HUES64 (cell line): Measurements from ENCODE around the gene SCO2.
"Not testable (repeated sequence)": the region's sequence is repeated elsewhere in the genome, so short reads cannot be mapped to it uniquely, and the experiment has no call there.

Experiments used
- H3K27ac ChIP-seq: 2 replicates; pipeline ENCODE4 v1.7.0; 2013; ENCODE audit warnings: low read depth, low read length, inconsistent platforms
- H3K27me3 ChIP-seq: 2 replicates; pipeline ENCODE4 v1.6.1; 2013; ENCODE audit warnings: mild to moderate bottlenecking, low read length; ENCODE audit not compliant: insufficient read depth
- H3K36me3 ChIP-seq: 2 replicates; pipeline ENCODE4 v1.6.1; 2013; ENCODE audit warnings: mild to moderate bottlenecking, low read length; ENCODE audit not compliant: insufficient read depth
- H3K4me1 ChIP-seq: 2 replicates; pipeline ENCODE4 v1.6.1; 2013; ENCODE audit warnings: mild to moderate bottlenecking, low read length, moderate library complexity; ENCODE audit not compliant: insufficient read depth
- H3K4me3 ChIP-seq: 2 replicates; pipeline ENCODE4 v1.5.1; 2013; ENCODE audit warnings: mild to moderate bottlenecking, low read length, moderate library complexity
- H3K9ac ChIP-seq: 2 replicates; pipeline ENCODE4 v1.6.1; 2013; ENCODE audit warnings: mild to moderate bottlenecking, low read depth, low read length
- H3K9me3 ChIP-seq: 2 replicates; pipeline ENCODE4 v1.6.1; 2013; ENCODE audit warnings: low read depth, low read length; ENCODE audit not compliant: insufficient read depth
- WGBS: fragments of 150-250, 120-280 bp; methylation state at CpG from one replicate; pipeline ENCODE4 v1.1.7; 2013; ENCODE audit warnings: missing lambda C conversion rate; 5-methylcytosine and 5-hydroxymethylcytosine counted together

The SCO2 gene

DNA sequence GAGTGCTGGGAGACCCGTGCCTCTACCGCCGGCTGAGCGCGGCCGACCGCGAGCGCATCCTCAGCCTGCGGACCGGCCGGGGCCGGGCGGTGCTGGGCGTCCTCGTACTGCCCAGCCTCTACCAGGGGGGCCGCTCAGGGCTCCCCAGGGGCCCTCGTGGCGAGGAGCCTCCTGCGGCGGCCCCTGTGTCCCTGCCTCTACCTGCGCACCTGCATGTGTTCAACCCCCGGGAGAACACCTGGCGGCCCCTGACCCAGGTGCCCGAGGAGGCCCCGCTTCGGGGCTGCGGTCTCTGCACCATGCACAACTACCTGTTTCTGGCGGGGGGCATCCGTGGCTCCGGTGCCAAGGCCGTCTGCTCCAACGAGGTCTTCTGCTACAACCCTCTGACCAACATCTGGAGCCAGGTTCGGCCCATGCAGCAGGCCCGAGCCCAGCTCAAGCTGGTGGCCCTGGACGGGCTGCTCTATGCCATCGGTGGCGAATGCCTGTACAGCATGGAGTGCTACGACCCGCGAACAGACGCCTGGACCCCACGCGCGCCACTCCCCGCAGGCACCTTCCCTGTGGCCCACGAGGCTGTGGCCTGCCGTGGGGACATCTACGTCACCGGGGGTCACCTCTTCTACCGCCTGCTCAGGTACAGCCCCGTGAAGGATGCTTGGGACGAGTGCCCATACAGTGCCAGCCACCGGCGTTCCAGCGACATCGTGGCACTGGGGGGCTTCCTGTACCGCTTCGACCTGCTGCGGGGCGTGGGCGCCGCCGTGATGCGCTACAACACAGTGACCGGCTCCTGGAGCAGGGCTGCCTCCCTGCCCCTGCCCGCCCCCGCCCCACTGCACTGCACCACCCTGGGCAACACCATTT, 23.8 kb upstream of the SCO2 start:
- H3K4me1 ChIP-seq = no peaks in the 10 kb centered on the region
- no peak overlapping the region for H3K27ac ChIP-seq
- no peak overlapping the region for H3K9ac ChIP-seq
- WGBS = 95% methylated on average over 68 of the region's 68 CpGs
- no peak overlapping the region for H3K4me3 ChIP-seq
- H3K9me3 ChIP-seq = no peaks in the 10 kb centered on the region
- no peaks in the 10 kb centered on the region for H3K36me3 ChIP-seq
- H3K27me3 ChIP-seq = peaks cover 12% of the 10 kb centered on the region

DNA sequence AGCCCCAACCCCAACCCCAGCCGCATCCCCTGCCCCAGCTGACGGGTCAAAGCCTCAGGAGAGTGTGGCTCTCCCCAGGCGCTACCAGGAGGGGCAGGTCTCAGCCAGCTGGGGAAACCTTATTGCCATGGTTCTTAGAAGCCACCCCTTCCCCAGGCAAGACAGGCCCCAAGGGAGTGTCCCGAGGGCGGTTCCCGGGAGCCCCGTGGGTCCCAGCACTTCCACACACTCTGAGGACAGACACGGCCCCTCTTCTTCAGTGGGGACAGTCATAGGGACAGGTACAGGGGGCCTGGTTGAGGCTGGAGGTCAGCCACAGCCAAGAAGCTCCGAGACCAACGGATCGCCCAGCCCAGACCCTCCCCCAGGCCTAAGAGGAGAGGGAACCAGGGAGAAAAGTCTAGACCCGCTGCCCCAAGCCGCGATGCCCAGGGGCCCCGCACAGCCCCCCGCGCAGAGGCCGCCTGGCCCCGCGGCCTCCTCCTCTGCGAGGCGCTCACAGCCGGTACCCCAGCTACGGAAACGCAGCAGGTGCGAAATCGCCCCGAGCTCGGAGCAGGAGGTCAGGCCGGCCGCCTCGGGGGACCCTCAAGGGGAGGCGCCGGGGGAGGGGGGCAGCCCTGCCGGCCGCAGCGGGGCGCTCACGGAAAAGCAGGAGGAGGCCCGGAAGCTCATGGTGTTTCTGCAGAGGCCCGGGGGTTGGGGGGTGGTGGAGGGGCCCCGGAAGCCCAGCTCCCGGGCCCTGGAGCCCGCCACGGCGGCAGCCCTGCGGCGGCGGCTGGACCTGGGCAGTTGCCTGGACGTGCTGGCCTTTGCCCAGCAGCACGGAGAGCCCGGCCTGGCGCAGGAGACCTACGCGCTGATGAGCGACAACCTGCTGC, 22.9 kb upstream of the SCO2 start:
- Histone ChIP-seq H3K4me3 (no peak overlapping the region), H3K36me3 (no peaks in the 10 kb centered on the region), H3K9me3 (no peaks in the 10 kb centered on the region), H3K27me3 (peaks cover 19% of the 10 kb centered on the region), H3K27ac (no peak overlapping the region), H3K4me1 (no peaks in the 10 kb centered on the region), H3K9ac (no peak overlapping the region)
- 94% methylated on average over 56 of the region's 56 CpGs for WGBS

DNA sequence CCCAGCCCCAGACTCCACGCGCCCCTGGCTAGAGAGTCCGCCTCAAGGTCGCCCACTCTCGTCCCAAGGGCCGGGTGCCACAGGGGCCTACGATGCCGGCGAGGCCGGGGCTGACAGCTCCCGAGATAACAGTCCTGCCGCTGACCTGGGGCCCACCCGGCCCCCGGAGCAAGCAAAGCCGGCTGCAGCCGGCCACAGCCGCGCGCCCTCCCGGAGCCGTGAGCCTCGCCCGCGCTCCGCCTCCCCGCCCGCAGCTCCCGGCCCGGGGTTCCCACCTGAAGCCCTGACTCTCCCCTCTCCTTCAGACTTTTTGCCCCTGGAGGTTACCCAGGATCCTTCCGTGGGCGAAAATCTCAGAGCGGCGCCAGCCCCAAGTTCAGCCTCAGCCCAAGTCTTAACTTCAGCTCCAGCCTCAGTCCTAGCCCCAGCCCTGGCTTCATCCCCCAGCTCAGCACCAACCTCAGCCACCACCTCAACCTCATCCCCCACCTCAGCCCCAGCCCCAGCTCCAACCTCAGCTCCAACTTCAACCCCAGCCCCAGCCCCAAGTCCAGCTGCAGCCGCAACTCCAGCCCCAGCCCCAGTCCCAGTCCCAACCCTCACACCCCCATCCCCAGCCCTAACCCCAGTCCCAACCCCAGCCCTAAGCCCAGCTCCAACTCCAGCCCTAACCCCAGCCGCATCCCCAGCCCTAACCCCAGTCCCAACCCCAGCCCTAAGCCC, 22.0 kb upstream of the SCO2 start:
- H3K27me3 ChIP-seq = peaks cover 21% of the 10 kb centered on the region
- 94% methylated on average over 35 of the region's 35 CpGs for WGBS
- H3K9ac ChIP-seq = no peak overlapping the region
- H3K4me1 ChIP-seq = no peaks in the 10 kb centered on the region
- H3K4me3 ChIP-seq = no peak overlapping the region
- H3K27ac ChIP-seq = no peak overlapping the region
- H3K9me3 ChIP-seq = no peaks in the 10 kb centered on the region
- H3K36me3 ChIP-seq = no peaks in the 10 kb centered on the region

DNA sequence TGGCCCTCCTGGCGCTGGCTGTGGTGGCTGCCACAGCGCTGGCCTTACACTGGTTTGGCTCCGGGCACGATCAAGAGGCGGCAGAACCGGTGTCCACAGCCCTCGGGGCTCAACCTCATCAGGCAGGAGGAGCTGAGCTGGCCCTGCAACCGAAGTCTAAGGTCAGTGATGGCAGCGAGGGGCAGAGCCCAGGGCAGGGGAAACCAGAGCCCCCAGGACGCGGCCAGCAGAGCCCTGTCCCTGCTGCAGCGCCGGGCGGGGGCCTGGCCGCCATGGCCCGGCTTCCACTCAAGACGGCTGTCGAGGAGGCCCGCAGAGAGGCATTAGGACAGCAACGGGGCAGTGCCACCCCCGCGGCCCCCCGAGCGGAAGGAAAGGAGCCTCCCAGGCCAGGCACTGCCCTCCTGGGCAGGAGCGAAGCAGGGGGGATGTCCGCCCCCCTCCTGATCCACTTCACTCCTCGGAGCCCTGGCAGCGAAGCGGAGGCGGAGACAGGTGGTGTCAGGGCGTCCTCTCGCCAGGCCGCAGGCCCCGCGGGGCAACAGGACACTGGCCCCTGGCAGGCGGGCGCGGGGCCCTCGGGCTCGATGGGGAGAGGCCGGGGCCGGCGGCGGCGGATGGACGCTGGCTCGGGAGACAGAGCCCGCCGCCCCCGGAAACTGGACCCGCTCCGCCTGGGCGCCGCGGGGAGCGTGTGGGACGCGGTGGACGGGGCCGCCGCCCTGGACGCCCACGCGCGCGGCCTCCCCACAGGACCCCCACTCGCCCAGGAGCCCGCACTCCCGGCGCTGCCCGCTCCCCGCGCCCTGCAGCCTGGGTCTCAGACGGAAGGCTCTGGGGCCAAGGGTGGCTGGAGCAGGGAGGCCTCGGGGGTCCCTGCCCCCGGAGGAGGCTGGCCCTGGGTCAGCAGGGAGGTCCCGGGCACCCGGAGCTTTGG, 21.2 kb upstream of the SCO2 start:
- Histone ChIP-seq H3K4me1 (no peaks in the 10 kb centered on the region), H3K4me3 (no peak overlapping the region), H3K27ac (no peak overlapping the region), H3K36me3 (no peaks in the 10 kb centered on the region), H3K9me3 (no peaks in the 10 kb centered on the region), H3K27me3 (peaks cover 21% of the 10 kb centered on the region), H3K9ac (no peak overlapping the region)
- 95% methylated on average over 78 of the region's 78 CpGs for WGBS

DNA sequence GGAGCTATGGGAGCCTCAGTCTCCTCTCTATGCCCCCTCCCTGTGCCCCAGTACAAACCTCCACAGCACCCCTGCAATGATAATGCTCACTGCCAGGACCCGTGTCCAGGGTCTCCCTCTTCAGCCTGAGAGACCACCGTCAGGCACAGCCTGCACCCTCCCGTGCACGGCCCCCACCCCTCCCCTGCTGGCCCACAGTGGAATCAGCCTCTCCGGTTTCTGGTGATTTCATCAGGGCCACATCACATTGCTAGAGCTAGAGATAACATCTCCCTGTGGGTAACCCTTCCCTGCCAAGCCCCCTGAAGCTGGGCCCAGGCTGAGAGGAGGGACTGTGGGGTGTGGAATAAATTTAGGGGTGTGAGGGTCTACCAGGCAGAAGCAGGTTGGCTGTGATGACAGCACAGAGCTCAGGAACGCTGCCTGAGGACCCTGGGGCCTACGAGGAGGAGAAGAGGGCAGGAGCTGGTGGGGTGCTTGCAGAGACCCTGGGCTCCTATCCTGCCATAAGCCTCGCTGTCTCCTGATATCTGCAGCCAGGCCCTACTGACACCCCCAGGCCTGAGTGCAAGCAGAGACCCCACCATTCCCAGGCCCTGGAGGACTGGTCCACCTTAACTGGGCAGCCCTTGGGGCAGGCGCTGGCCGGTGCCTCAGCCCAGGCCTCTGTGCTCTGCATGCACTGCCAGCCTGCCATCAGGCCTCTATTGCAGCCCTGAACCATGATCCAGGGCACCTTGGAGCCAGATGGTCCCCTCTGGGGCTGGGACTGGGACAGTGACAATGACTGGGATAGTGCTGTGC, 20.3 kb upstream of the SCO2 start, which contains the start of gene KLHDC7B:
TSS of gene KLHDC7B (plus strand) at position 378 of the 804 bp plus-strand sequence. CDS start at position 723, 345 bp downstream.
- Histone ChIP-seq H3K4me3 (no peak within 1 kb of the TSS), H3K9ac (no peak within 1 kb of the TSS), H3K4me1 (no peaks in the 10 kb centered on the region), H3K27me3 (peaks cover 21% of the 10 kb centered on the region), H3K27ac (no peak within 1 kb of the TSS), H3K9me3 (no peaks in the 10 kb centered on the region), H3K36me3 (no peaks in the 10 kb centered on the region)
- 88% methylated on average over 10 of the region's 10 CpGs for WGBS

DNA sequence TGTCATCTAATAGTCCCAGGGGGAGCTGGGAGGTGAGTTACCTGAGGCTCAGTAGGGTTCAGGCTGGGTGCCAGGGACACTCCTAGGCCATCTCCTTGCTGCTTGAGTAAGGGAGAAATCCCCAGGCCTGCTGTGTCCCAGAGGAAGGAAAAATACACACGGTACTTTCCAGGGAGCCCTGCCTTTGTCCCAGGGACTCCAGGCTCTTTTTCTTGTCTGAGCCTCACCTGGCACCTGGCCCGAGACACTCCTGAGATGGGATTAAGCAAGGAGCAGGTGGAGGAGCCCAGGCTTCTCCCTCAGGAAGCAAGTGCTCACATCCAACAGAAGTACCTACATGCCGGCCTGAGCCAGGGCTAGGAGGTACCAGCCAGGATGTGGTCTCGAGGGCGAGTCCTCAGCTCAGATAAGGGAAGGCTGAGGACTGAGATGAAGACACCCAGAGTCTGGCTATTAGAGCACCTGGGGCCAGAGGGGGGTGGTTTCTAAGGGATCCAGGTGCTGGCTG, 19.4 kb upstream of the SCO2 start:
- Histone ChIP-seq H3K4me3 (no peak overlapping the region), H3K4me1 (no peaks in the 10 kb centered on the region), H3K9me3 (no peaks in the 10 kb centered on the region), H3K9ac (no peak overlapping the region), H3K27me3 (peaks cover 21% of the 10 kb centered on the region), H3K27ac (no peak overlapping the region), H3K36me3 (no peaks in the 10 kb centered on the region)
- 89% methylated on average over 5 of the region's 5 CpGs for WGBS

DNA sequence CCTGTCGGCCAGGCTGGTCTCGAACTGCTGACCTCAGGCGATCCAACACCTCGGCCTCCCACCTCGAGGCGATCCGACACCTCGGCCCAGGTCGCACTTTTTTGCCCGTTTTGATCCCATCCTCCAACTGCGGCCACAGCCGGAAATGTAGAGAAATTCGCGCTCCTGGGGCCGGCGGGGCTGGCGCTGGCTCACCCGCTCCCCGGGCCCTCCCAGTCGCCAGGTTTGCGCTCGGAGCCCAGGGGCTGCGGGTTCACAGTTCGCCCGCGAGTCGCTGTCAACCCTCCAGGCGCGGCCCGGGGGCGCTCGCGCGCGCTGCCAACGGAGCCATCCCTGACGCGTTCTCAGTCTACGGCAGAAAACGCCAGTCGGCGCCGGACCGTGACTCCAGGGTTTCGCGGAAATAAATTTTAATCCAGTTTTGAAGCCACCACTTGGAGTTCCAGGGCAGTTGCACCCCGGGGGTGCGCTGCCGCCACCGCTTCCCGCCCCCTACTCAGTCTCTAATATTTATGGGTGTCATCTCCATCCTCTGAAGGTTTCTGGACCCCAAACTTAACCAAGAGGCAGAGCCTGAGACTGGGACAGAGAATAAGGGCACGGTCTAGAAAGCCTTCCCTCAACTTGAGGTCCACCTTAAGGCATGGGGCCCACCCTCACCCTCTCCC, 18.8 kb upstream of the SCO2 start:
- Histone ChIP-seq H3K4me3 (peak overlapping the region; percentile 35), H3K27ac (no peak overlapping the region), H3K27me3 (peaks cover 21% of the 10 kb centered on the region), H3K9me3 (no peaks in the 10 kb centered on the region), H3K4me1 (no peaks in the 10 kb centered on the region), H3K36me3 (no peaks in the 10 kb centered on the region), H3K9ac (no peak overlapping the region)
- 8% methylated on average over 52 of the region's 52 CpGs for WGBS

DNA sequence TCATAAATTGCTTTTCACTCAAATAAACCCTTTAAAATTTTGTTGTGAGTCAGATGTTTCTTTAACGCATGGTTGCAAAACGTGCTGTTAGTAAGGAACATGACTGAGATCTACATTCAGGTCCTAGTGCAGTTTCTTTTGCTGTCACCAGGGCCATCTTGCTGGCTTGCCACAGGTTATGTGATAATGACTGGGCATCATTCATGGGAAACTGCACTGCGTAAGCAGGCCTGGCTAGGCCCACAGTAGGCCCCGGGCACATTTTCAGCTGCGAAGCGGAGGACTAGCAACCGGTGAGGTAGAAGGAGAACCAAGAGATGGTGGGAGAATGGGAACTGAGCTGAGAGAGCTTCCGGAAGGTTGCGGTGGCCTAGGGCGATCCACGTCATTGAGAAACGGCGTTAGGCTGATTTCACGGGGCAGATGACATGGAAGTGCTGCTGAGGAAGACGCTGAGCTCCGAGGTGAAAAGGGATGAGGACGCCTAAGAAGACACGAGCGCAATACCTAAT, 17.1 kb upstream of the SCO2 start:
- Histone ChIP-seq H3K4me3 (no peak overlapping the region), H3K9me3 (no peaks in the 10 kb centered on the region), H3K27ac (no peak overlapping the region), H3K27me3 (peaks cover 21% of the 10 kb centered on the region), H3K36me3 (no peaks in the 10 kb centered on the region), H3K4me1 (no peaks in the 10 kb centered on the region), H3K9ac (no peak overlapping the region)
- WGBS = 94% methylated on average over 17 of the region's 19 CpGs

DNA sequence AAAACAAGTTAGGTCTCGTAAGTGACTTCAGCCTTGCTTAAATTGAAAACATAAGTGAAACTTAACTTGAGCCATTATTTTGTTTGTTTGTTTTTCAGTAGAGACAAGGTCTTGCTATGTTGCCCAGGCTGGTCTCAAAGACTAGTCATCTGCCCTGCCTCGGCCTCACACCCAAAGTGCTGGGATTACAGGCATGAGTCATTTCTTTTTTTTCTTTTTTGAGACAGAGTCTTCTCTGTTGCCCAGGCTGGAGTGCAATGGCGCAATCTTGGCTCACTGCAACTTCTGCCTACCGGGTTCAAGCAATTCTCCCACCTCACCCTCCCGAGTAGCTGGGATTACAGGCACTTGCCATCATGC, 16.2 kb upstream of the SCO2 start:
- not testable (repeated sequence) for H3K36me3 ChIP-seq, H3K27ac ChIP-seq, H3K4me3 ChIP-seq, H3K4me1 ChIP-seq, H3K9ac ChIP-seq, H3K9me3 ChIP-seq
- 93% methylated on average over 5 of the region's 5 CpGs for WGBS
- peaks cover 21% of the 10 kb centered on the region for H3K27me3 ChIP-seq
